HG03442 (cell line): ENCODE results near the gene ATG2A.

ENCODE experiments used
- ATAC-seq: cut with Tn5 transposase; IDR thresholded peaks from one replicate; pipeline ENCODE4 v1.9.1; 2021; ENCODE audit warnings: mild to moderate bottlenecking, moderate library complexity; ENCODE audit not compliant: unreplicated experiment

The ATG2A gene

DNA sequence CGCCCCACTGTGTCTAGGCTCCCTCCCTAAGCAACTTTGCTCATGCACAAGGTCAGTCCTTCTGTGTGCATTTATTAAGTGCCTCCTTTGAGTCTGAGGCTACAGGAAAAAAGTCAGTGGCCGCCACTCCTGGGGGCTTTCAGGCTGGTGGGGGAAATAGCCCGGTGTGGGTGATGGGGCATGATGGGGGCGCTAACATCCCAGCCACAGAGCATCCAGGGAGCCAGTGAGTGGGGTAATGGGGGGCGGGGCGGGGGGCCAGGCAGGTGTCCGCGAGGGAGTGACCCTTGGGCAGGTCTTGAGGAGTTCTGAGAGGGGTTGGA is 28.6 kb downstream of the ATG2A start:
- ATAC-seq = no peak

DNA sequence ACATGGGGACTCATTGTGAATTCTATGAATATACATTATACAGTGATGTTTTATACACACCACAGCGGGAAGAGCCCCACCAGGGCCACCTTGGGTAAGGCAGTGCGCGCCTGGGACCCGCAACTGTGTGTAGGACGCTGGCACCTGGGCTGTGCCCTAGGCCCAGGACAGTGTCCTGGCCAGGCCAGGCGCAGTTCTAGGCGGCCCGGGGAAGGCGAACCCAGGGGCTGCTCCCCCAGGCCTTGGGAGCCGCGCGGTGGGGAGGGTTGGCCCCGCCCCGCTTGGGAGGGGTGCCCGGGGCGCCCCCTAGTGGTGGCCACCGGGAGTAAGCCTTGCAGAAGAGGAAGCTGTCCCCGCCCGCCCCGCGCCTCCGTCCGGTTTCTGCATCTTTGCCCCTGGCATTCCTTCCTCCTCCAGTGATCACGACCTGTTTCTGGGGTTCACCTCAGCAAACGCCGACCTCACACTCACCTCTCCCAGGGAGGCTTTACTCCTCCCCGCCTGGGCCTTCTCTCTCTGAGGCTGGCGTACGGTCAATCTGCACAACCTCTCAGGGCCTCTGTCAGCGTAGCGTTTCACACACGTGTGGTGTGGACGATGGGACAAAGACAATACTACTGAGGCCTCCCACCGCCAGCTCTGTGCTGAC is 29.1 kb downstream of the ATG2A start:
- ATAC-seq = peak; percentile 53

DNA sequence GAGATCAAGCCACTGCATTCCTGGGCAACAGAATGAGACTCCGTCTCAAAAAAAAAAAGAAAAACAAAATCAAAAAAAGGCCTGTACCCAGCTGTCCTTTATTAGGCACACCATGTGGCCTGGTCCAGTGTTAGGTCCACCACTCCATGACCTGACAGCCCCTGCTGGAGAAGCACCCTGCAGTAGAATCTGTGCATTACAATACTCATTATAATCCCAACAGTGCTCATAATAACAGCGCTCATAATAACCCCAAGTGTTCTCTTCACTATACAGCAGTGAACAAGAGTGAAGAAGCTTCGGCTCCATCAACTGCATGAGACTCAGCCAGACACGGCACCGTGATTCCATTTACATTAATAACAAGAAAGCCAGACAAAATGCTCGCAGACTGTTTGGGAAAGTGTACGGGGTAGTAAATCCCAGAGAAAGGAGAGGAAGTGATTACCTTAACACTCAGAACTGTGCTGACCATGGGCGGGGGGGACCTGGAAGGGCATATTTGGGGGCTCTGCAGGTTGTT is 29.7 kb downstream of the ATG2A start:
- ATAC-seq = no peak

DNA sequence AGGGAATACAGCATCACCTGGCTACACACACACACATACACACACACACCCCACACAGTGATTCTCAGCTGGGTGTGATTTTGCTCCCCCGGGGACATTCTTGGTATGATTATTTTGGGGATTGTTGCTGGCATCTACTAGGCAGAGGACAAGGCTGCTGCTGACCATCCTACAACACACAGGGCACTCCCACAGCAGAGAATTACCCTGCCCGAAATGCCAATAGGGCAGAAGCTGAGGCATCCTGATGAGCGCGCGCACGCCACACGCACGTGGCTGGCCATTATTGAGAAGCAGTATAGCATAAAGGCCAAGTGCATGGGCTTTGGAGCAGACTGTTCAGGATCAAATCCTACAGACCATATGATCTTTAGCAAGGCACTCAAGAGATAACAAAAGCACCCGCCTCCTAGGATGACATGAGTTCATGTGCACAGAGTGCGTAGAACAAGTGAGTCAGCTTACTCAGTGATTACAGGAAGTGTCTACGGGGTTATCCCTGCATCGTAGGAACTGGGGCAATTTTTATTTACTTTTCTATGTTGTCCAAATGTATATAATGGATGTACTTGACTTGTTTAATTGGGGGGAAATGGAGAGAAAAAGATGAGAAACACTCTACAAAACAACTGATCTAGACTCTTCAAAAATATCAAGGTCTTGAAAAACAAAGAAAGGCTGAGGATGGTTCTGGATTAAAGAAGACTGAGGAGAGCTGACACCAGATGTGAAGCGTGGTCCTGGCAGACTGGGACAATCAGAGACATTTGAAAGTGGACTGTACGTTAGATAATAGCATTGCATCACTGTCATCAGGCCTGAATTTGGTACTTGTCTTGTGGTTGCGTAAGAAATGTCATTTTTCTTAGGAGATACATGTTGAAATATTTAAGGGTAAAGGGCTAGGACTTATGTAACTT is 31.4 kb downstream of the ATG2A start:
- no peak for ATAC-seq

DNA sequence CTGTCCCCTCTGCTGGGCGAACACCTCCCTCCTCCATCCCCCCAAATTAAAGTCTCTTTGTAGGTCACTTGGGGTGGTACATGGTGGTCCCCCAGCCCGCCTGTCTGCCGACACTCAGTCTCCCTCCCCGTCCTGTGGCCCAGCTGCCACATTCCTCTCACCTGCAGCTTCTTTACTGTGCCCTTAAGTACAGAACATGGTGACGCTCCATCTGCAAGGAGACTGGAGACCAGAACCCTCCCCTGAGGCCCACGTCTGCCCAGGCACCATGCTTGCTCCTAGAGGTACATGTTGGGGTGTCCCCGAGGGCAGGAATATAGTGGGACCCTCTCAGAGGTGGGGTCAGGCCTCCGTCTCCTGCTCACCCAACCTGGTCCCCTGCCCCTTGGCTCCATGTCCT is 33.0 kb downstream of the ATG2A start:
- ATAC-seq = no peak

DNA sequence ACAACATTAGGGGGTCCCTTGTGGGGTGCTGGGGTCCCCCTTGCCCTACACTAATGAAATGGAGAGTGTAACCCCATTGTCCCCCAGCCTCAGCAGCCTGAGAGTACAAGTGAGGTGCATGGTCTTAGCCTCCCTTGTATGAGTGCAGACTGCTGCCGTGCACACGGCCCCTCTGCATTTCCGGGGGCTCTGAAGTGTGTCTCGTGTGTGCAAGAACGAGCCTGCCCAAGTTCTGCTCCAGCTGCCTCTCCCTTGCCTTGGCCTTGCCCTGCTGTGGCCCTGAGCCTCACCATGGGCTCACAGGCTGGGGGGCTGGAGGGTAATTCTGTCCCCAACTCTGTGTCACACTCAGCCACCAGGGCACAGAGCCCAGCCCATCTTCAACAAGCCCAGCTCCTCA is 33.4 kb downstream of the ATG2A start:
- no peak for ATAC-seq

DNA sequence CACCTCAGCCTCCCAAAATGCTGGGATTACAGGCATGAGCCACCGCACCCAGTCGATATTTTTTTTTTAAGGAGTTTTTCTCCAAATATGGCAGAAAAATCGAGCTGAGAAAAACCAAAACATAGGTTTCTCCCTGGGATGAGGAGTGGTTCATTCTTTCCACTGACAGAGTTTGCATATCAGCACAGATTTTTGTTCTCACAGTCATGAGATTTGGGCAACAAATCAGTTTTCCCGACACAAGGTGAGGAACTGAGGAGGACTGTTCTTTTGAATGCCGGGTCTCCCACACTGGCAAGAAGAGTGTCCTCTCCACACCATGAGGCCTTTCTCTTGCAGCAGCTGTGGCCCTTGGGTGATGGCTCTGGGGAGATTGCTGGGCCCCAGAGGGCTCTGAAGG is 34.8 kb downstream of the ATG2A start:
- ATAC-seq = no peak

DNA sequence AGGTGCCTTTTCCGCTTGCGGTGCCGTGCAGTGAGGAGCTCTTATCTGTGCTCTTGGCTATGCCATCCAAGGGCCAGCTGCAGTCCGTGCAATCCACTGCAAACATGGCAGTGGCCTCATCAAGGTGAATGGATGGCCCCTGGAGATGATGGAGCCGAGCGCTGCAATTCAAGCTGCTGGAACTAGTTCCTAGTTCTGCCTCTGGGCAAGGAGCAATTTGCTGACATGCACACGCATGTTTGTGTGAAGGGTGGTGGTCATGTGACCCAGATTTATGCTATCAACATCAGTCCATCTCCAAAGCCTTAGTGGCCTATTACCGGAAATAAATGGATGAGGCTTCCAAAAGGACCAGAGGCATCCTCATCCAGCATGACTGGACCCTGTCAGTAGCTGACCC is 35.5 kb downstream of the ATG2A start:
- ATAC-seq = no peak

DNA sequence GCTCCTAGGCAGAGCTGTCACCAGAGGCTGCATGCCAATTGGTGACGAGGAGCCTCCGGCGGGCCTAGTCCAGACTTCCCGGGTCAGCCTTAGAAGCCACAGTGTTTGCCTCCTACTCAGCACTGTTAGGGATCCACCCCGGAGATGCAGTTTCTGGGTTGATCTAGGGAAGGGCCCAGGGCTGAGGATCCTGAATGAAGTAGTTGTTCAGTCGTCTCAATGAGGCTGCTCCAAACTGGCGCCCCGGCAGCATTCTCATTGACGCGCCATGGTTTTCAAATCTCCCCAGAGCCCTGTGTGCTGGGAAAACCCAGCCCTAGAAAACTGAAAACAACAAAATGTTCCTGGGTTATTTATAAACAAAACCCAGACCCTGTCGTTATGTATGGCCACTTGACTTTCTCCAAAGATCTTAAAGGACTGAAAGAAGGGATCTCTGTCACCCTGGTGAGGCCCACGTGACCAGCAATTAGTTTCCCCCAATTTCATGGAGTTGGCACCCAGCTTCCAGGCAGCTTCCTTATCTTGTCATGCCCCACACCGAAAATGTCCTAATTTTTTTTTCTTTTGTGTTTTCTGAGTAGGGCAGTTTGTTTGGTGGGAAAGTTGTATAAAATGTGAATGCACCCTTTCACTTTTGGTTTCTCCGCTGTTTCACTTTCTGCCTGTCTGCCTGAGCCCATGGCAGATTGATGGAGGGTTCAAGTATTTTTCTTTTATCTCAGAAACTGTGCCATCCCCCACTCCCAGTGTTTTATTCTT is 36.6 kb downstream of the ATG2A start:
- ATAC-seq = no peak

DNA sequence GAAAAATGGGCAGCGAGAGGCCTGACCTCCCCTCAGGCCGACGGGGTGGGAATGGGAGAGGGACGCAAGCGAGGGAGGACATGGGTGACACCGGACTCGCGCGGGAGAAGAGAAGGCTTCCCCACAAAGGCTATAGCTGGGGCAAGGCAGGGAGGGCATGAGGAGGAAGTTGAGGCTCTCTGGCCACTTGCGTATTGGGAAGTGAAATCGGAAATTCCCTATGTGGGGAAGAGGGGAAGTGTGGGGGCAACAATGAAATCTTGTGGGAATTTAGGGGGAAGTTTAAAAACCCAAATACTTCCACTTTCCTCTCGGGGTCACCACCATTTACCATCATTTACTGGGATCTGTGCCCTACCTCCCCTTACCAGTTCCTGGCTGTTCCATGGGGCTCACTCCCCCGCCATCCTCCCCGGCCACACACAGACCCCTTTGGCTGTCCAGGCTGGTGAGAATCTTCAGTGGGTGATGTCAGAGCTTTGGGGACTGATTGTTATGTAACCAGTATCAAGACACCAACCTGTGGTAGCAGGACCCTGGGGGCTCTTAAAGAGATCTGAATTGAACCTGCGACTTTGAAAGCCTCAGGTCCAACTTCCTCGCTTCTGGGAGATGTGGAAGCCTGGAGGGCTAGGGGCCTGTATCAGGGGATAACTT is 37.6 kb downstream of the ATG2A start:
- no peak for ATAC-seq

DNA sequence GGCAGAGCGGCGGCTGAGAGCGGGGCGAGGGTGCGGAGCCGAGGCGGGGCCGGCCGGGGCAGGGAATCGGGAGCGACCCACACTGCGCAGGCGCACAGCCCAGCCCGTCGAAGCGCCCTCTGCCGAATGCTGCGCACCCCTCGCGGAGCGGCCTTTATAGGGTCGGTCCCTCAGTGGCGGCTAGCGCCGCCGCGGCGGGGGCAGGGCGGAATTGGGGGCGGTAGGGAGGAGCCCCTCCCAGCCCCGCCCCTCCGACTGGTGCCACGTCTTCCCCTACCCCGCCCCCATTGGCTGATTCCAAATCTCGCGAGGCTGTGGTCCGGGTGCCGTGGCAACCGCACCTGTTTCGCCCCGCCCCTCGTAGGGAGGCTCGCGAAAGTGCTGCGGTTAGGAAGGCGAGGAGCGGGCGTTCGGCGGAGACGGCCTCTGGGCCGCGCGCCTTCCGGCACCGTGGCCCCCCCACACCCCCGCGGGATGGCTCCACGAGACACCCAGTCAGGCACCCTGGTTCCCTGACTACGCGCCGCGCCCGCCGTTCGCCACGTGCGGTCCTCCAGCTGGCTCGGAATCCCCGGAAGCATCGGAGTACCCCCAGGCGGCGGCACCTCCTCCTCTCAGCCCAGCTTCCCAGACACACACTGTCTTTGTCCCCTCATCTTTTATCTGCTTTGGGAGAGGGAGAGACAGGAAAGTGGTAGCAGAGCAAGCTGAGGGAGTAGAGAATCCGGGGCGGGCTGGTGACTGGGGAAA is 38.3 kb downstream of the ATG2A start, which contains the start of gene EHD1:
EHD1 (minus strand) TSS at position 128 of the 750 bp plus-strand sequence. CDS start 157 bp downstream, outside the sequence.
- peak; percentile 65 for ATAC-seq

DNA sequence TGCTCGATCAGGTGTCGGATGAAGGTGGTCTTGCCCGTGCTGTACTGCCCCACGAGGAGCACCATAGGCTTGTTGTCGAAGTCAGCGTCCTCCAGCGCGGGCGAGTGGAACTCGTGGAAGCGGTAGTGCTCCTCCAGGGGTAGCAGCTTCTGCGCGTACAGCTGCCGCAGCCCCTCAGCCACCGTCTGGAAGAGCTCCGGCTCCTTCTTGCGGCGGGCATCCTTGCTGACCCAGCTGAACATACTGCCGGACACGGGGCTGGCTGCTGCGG is 38.9 kb downstream of the ATG2A start:
- ATAC-seq = peak; percentile 9

DNA sequence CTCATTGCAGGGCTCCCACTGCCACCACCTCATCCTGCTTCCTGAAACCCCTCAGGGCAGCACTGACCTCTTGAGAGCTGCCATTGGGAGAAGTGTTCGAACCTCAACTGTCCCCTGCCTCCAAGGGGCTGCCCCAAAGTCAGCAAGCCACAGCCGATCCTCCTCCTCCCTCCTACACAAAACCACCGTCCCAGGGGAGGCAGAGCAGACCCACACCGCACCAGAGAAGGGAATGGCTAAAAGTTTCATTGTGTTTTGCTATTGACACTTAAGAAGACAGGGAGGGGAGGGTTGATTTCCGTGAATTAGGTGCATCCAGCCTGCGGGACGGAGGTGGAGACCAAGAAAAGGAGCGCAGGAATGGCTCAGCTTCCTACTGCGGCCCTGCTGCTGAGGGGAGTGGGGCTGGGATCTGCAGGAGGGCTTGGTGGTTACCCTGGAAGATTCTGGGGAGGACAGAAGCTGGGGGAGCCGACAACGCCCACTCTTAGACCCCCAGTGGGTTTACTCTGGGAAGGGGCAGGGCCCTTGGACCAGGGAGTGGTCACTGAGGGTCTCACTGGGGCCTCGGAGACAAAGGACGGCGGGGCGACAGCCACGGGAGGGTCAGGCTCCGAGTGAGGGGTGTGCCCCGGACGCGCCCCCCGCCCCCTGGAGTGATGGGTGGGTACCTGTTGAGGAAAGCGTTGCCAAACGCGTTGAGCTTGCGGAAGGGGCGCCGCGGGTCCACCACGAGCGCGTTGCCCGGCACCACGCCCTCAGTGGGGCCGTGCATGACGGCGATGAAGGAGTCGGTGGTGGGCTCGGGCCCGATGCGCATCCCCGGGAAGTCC is 39.4 kb downstream of the ATG2A start:
- ATAC-seq = no peak

DNA sequence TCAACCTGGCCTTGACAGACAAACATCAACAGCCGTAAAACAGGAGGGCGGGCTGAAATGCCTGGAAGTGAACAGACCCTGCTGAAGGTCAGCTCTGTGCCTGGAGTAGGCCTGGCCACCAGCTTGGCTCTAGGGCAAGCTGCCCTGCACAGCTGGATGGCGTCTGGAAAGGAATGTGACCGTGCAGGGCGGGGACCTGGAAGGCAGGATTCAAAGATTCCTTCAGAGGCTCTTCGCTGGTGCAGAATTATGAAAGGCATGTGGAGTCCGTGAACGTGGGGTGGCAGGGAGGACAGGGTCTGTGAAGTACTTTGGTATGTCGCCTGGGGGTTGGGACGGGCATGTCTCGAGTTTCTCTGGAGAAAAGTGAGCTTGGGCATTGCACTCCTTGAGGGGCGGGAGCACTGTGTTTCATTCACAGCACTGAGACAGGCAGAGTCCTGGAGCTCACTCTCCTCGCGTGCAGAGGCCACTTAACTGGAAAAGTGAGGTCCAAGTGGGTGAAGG is 40.1 kb downstream of the ATG2A start:
- ATAC-seq = no peak

DNA sequence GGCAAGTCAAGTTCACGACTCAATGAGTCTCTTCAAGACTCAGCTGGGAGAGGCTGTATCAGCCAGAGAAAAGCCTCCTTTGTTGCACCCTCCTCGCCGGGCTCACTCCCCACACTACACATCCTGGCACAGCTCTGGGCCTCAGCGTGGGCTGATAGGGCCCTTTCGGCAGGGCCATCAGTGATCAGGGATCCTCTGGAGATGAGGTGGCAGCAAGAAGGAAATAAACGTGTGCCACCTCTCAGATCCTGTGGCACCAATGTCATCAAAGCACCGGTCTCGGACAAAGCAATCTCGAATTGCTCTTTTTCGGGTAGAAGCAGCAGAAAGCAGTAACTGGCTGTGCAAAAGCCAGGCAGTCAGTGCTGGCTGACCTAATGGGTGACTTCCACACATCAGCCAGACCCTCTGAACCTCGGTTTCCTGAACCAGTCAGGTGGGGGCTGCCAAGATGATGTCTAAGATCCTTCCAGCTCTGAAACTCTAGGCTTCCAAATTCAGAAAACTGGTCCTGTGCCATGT is 40.7 kb downstream of the ATG2A start:
- no peak for ATAC-seq

DNA sequence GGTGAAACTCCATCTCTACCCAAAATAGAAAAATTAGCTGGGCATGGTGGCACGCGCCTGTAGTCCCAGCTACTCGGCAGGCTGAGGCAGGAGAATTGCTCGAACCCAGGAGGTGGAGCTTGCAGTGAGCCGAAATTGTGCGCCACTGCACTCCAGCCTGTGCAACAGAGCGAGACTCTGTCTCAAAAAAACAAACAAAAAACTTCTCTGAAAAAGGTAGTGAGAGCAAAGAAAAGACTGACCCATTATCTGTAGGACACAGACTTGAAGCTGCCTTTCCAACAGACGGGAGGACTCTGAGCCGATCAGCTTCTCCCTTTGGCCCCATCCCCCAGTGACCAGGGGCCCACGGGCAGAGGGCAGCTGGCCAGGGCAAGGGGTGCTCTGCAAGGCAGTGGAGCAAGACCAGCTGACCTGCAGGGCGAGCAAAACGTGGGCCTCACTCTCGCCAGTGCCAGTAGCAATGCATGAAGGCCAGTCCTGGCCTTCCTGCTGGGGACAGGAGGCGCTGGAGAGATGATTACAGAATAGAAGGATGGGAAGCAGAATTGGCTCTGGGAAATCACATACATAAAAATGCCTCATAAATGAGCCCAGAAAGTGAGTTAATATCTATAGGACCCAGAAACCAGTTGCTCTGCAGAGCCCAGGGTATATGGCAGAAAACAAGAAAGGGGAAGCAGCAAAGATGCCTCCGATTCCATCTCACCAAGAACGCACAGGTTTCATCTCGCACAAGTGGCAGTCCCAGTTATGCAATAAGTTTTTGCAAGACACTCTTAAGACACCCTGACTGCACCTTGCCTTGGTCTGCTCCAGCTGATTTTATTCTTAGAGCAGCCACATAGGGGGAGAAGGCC is 41.4 kb downstream of the ATG2A start:
- no peak for ATAC-seq

DNA sequence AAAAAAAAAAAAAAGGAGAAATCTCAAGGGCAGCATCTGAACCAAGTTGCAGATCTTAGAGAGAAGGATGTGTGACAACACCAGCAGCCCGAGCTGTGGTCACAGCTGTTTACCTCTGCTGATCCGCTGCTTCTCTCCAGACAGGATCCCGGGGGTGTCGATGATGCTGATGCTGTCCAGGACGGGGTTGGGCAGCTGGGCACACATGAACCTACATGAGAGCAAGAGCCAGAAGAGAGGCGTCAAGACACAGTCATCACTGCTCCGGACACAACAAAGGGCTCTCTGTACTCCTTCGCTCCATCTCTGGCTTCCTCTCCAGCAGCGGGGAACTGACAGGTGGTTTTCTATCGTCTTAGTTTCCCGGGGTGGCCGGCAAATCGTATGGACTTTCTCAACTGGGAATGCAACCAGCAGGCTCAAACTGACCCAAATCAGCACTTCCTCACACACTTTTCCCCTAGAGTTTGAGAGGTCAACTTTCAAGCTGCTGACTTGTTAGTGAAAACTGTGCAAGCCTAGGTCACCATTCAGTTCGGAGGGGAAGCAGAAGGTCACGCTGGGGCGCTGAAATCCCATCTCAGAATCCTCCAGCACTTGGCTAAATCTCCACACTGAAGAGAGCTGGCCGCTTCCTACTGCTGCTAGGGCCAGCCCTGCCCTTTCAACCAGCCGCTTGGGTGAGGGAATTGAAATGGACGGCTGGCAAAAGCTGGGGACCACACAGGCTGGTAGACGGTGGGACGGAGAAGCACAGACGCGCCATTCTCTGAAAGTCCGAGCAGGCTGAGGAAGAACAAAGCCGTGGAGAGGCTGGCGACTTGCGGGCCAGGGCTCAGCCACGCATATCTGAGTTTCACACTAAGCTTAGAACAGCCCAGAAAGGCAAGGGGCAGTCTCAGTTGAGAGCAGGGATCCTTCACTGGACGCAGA is 42.4 kb downstream of the ATG2A start:
- no peak for ATAC-seq
